ENCODE results near the gene DPAGT1.

DNA sequence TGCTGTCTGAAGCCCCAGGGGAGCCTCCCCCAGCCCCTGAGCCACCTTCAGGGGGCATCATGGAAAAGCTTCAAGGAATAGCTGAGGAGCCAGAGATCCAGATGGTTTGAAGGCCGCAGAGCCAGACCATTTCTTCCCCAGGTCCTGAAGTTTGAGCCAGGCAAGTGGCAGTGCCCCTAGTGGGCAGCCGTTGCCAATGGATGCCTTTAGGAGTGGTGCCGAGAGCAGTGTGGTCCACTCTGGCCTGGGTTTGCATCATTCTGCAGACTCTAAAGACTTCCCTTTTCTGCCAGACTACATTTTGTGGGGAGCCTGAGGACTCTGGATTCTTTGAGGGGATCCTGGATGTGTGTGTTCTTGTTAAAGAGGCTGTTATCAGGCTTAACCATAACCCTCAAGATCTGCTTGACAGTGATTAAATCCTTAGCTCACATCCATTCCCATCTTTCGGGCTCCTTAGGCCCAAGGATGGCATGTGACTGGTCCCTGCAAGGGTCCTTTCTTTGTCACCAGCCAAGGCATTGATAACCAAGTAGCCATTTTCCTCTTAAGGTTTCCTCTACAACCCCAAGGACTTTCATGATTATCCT, 32.8 kb upstream of the DPAGT1 start:
- no peak for TF ChIP-seq POLR2AphosphoS5 (IDR thresholded peaks at IDR 0.05; ENCODE audit: low read depth, low read length)
- no peak for TF ChIP-seq TAF1 (IDR thresholded peaks at IDR 0.05; ENCODE audit: borderline replicate concordance, insufficient read depth, low read length)
